Measurements from ENCODE around the gene COL25A1. TPM values are rescaled to one million over a fixed set of nuclear protein-coding genes. Genes with fewer than 3 reads are reported as not detected.

The COL25A1 gene
- total RNA-seq, 1 experiment from 2014 or later, result not detected

DNA sequence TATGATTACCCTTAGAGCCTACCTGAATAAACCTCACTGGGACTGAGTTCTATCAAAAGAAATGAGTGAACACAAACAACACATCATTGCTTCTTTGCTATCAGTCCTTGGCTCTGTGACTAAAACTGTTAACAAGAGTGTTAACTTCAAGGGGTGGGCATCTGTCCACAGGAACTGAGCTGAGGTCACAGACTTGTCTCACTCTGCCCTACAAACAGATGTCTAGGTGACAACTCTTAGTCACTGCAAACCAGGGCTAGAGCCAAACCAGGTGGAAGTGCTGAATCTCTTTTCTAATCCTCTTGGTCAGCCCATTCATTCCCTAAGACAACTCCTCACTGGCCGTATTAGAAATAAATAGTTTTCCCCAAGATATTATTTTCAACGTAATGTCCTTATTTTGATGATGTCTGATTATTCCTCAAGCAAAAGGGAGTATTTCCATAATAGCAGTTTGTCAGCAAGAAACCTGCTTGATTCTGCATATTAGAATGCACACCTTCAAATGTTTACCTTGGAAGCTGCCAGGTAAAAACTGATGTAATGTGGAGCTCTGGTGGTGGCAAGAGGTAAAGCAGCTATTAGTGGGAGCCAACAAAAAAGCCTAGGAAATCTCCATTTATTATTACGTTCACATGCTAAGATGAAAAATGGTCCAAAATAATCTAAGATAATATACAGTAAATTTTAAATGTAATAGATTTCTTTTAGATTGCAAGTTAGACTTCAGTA is 4.0 kb downstream of the COL25A1 start:
- ATAC-seq (no peak; the same call in 1 of the 2 replicates), DNase-seq (ENCODE audit: low read depth, low spot score) (no peak)
- in situ Hi-C loops (cut with HindIII; ENCODE audit: low pct_unique_long_range_greater_than_20kb, low sequenced_read_pairs), result no loop called here
- no peak for TF ChIP-seq POLR2AphosphoS5 (IDR thresholded peaks at IDR 0.05; ENCODE audit: low read depth, low read length)
- TF ChIP-seq, protein P1, sequence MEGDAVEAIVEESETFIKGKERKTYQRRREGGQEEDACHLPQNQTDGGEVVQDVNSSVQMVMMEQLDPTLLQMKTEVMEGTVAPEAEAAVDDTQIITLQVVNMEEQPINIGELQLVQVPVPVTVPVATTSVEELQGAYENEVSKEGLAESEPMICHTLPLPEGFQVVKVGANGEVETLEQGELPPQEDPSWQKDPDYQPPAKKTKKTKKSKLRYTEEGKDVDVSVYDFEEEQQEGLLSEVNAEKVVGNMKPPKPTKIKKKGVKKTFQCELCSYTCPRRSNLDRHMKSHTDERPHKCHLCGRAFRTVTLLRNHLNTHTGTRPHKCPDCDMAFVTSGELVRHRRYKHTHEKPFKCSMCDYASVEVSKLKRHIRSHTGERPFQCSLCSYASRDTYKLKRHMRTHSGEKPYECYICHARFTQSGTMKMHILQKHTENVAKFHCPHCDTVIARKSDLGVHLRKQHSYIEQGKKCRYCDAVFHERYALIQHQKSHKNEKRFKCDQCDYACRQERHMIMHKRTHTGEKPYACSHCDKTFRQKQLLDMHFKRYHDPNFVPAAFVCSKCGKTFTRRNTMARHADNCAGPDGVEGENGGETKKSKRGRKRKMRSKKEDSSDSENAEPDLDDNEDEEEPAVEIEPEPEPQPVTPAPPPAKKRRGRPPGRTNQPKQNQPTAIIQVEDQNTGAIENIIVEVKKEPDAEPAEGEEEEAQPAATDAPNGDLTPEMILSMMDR (IDR thresholded peaks at IDR 0.05), result peak; percentile 40; the same call in 1 of the 2 replicates
- no peak overlapping the region for H3K4me3 ChIP-seq (ENCODE audit: low read depth in 2 of 2, low read length in 2 of 2)
- H3K27me3 ChIP-seq (ENCODE audit: control insufficient read depth, insufficient read depth, low read length), result no peaks in the 10 kb centered on the region
- CTCF ChIA-PET, result no interaction called here
- no peaks in the 10 kb centered on the region for H3K9me3 ChIP-seq (ENCODE audit: control insufficient read depth, insufficient read depth, low read depth, low read length)
- no peak overlapping the region for H3K27ac ChIP-seq (ENCODE audit: low read length)
- no peaks in the 10 kb centered on the region for H3K36me3 ChIP-seq (ENCODE audit: control insufficient read depth, insufficient read depth, low read length)
- POLR2A ChIA-PET, result no interaction called here
- intact Hi-C loops (cut with micrococcal nuclease; ENCODE audit: unreplicated experiment), result no loop called here
- no peaks in the 10 kb centered on the region for H3K4me1 ChIP-seq (ENCODE audit: control insufficient read depth, insufficient read depth, low read length)
- BruUV-seq (replicated peaks), result no TSS peak

GRCh38 chr4:109296527-109296926 is 5.9 kb downstream of the COL25A1 start:
- POLR2A ChIA-PET, result no interaction called here
- Histone ChIP-seq H3K27ac (ENCODE audit: low read length) (no peak overlapping the region), H3K4me1 (ENCODE audit: control insufficient read depth, insufficient read depth, low read length) (no peaks in the 10 kb centered on the region), H3K27me3 (ENCODE audit: control insufficient read depth, insufficient read depth, low read length) (no peaks in the 10 kb centered on the region), H3K9me3 (ENCODE audit: control insufficient read depth, insufficient read depth, low read depth, low read length) (no peaks in the 10 kb centered on the region), H3K4me3 (ENCODE audit: low read depth in 2 of 2, low read length in 2 of 2) (no peak overlapping the region), H3K36me3 (ENCODE audit: control insufficient read depth, insufficient read depth, low read length) (no peaks in the 10 kb centered on the region)
- intact Hi-C loops (cut with micrococcal nuclease; ENCODE audit: unreplicated experiment), result no loop called here
- CTCF ChIA-PET, result no interaction called here
- BruUV-seq (replicated peaks), result no TSS peak
- DNase-seq (ENCODE audit: low read depth, low spot score) (no peak), ATAC-seq (no peak)
- in situ Hi-C loops (cut with HindIII; ENCODE audit: low pct_unique_long_range_greater_than_20kb, low sequenced_read_pairs), result no loop called here
- TF ChIP-seq TCF7L2 (IDR thresholded peaks at IDR 0.05; ENCODE audit: low read depth, low read length), result no peak
- TF ChIP-seq, protein P1 (IDR thresholded peaks at IDR 0.05), result no peak
- no peak for TF ChIP-seq REST (IDR thresholded peaks at IDR 0.05; ENCODE audit: insufficient read depth in 1 of 2, low read depth in 2 of 2, low read length in 1 of 2)
- no peak for TF ChIP-seq SIN3A (IDR thresholded peaks at IDR 0.05; ENCODE audit: borderline replicate concordance, insufficient read depth, low read depth, low read length)
- TF ChIP-seq POLR2AphosphoS5 (IDR thresholded peaks at IDR 0.05; ENCODE audit: low read depth, low read length), result no peak

All from Panc1 (cell line).